ENCODE results near the gene RPS6KA2. TPM values are rescaled to one million over a fixed set of nuclear protein-coding genes. Genes with fewer than 3 reads are reported as not detected.
"Not testable (repeated sequence)": the region's sequence is repeated elsewhere in the genome, so short reads cannot be mapped to it uniquely, and the experiment has no call there.

The RPS6KA2 gene
- total RNA-seq, 1 donor from 2014 or later: 124 TPM

GRCh38 chr6:166539543-166539942 lies 87.5 kb downstream of the RPS6KA2 start:
- Mint-ChIP-seq H3K4me1 (ENCODE audit: low read depth) (peaks cover 29% of the 10 kb centered on the region), H3K36me3 (ENCODE audit: low read depth) (peaks cover 24% of the 10 kb centered on the region), H3K27ac (ENCODE audit: unreplicated experiment) (no peak overlapping the region), H3K4me3 (ENCODE audit: unreplicated experiment) (no peak overlapping the region), H3K9me3 (ENCODE audit: low read depth) (no peaks in the 10 kb centered on the region), H3K27me3 (ENCODE audit: low read depth) (no peaks in the 10 kb centered on the region)
- TF ChIP-seq, protein P1, sequence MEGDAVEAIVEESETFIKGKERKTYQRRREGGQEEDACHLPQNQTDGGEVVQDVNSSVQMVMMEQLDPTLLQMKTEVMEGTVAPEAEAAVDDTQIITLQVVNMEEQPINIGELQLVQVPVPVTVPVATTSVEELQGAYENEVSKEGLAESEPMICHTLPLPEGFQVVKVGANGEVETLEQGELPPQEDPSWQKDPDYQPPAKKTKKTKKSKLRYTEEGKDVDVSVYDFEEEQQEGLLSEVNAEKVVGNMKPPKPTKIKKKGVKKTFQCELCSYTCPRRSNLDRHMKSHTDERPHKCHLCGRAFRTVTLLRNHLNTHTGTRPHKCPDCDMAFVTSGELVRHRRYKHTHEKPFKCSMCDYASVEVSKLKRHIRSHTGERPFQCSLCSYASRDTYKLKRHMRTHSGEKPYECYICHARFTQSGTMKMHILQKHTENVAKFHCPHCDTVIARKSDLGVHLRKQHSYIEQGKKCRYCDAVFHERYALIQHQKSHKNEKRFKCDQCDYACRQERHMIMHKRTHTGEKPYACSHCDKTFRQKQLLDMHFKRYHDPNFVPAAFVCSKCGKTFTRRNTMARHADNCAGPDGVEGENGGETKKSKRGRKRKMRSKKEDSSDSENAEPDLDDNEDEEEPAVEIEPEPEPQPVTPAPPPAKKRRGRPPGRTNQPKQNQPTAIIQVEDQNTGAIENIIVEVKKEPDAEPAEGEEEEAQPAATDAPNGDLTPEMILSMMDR (IDR thresholded peaks at IDR 0.05): no peak
- no peak for DNase-seq (ENCODE audit: low spot score)

- peaks cover 24% of the 10 kb centered on the region for H3K36me3 Mint-ChIP-seq (ENCODE audit: low read depth)
- H3K9me3 Mint-ChIP-seq (ENCODE audit: low read depth); H3K4me3 Mint-ChIP-seq (ENCODE audit: unreplicated experiment); H3K27me3 Mint-ChIP-seq (ENCODE audit: low read depth); DNase-seq (ENCODE audit: low spot score); H3K27ac Mint-ChIP-seq (ENCODE audit: unreplicated experiment): not testable (repeated sequence)
- H3K4me1 Mint-ChIP-seq (ENCODE audit: low read depth): peaks cover 29% of the 10 kb centered on the region
Observed at GRCh38 chr6:166539011-166539385, 88.1 kb downstream of the RPS6KA2 start.

DNA sequence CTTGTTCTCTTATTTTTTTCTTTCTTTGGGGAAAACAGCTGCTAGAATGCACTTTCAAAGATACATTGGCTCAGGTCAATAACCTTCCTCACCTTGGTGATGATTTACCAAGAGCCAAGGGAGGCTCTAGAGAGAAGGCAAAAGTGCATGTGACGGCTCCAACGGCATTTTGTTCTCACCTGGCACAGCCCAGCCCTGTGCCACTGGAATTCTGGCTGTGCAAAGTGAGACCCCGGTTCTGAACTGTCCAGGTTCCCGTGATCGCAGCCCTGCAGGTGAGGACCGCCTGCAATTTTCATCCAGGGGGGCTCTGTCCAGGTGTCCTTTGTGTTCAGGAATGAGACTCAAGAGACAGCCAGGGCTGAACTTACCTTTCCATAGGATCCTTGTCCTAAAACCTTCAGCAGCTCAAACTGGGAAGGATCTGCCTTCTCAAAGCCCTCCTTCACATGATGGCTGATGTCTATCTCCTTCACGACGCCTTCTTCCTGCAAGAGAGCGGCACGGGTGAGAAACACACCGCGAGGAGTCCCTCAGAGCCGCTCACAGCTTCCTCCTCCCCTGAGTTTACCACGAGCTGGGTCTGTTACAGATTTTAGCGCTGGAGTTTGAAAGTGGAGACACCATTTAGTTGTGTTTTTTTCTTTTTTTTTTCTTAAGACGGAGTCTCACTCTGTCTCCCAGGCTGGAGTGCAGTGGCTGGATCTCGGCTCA lies 88.6 kb downstream of the RPS6KA2 start:
- no peak overlapping the region for H3K4me3 Mint-ChIP-seq (ENCODE audit: unreplicated experiment)
- no peak for DNase-seq (ENCODE audit: low spot score)
- H3K27me3 Mint-ChIP-seq (ENCODE audit: low read depth): no peaks in the 10 kb centered on the region
- H3K36me3 Mint-ChIP-seq (ENCODE audit: low read depth): peaks cover 22% of the 10 kb centered on the region
- H3K9me3 Mint-ChIP-seq (ENCODE audit: low read depth): no peaks in the 10 kb centered on the region
- H3K4me1 Mint-ChIP-seq (ENCODE audit: low read depth): peaks cover 29% of the 10 kb centered on the region
- TF ChIP-seq, protein P1 (IDR thresholded peaks at IDR 0.05): no peak
- H3K27ac Mint-ChIP-seq (ENCODE audit: unreplicated experiment): no peak overlapping the region

DNA sequence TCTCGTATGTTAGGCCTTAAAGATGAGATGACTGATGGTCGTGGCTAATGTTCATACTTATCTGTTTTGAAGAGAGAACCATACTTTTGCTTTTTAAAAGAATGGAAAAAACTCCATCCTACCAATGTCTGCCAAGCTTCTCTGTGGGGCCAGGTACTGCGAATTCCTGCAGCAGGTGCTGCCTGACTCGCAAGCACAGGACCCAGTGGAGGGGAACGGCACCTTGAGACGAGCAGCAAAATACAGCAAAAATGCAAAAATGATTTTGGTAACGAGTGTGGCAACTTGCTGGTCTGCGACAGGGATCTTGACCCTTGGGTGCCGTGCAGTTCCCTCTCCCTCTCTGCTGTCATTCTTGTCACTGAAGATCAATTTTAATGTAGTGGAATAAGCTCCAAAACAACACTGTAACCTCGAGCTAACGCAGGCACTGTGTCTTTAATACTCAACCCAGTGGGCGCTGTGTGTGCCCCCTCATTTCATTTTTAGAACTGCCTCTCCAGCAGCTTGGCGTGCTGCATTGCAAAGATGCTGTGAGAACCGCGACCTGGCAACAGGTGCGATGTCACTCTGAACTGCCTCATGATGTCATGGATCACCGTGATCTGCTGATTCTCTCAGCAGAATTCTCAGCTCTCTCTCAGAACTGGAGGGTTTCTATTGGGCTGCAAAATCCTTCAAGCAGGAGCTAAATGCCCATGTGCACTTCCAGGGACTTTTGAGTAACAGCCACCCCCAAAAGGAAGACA lies 92.2 kb downstream of the RPS6KA2 start:
- Mint-ChIP-seq H3K4me3 (ENCODE audit: unreplicated experiment) (no peak overlapping the region), H3K27me3 (ENCODE audit: low read depth) (no peaks in the 10 kb centered on the region), H3K27ac (ENCODE audit: unreplicated experiment) (no peak overlapping the region), H3K9me3 (ENCODE audit: low read depth) (peaks cover under 1% of the 10 kb centered on the region), H3K36me3 (ENCODE audit: low read depth) (peaks cover 47% of the 10 kb centered on the region), H3K4me1 (ENCODE audit: low read depth) (no peaks in the 10 kb centered on the region)
- DNase-seq (ENCODE audit: low spot score): no peak
- TF ChIP-seq, protein P1 (IDR thresholded peaks at IDR 0.05): no peak

DNA sequence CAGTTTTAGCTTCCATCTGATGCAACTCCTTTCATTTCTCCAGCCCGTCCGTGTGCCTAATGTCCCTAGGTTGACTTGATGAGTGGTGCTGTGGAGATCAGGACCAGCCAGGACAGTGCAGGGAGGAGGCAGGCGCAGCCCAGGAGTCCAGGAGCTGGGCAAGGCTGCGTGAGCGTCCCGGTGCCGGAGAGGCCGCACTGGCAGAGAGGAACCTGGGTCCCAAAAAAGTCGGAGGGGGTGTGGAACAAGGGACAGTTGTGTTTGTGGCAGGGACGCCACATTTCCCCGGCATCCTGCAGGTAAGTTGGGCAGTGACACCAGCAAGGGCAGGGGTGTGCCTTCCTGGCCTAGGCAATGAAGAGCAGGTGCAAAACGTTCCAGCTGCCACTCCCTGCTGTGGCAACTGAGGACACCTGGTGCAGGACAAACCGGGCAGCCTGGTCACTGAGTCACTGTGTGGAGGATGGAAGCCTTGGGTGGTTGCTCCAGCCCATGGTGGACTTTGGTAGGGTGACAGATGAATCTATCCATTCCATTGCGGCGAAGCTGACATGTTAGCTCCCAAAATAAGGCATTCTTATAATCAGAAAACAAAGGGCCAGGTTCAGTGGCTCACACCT lies 93.7 kb downstream of the RPS6KA2 start:
- Mint-ChIP-seq H3K27ac (ENCODE audit: unreplicated experiment) (no peak overlapping the region), H3K36me3 (ENCODE audit: low read depth) (peaks cover 53% of the 10 kb centered on the region), H3K9me3 (ENCODE audit: low read depth) (peaks cover 4% of the 10 kb centered on the region), H3K27me3 (ENCODE audit: low read depth) (no peaks in the 10 kb centered on the region), H3K4me1 (ENCODE audit: low read depth) (no peaks in the 10 kb centered on the region), H3K4me3 (ENCODE audit: unreplicated experiment) (no peak overlapping the region)
- TF ChIP-seq, protein P1 (IDR thresholded peaks at IDR 0.05): no peak
- DNase-seq (ENCODE audit: low spot score): no peak
